HCT116 (cell line): Measurements from ENCODE around the gene ZDHHC9. TPM values are rescaled to one million over a fixed set of nuclear protein-coding genes. Genes with fewer than 3 reads are reported as not detected.

Source experiments
- ATAC-seq: fragments of 200-7000 bp; cut with Tn5 transposase; 2 replicates; pipeline ENCODE4 v1.9.1; 2020; ENCODE audit warnings: mild to moderate bottlenecking, moderate library complexity
- BruUV-seq: library from RNA; stranded (reverse); fragments of 400-500 nt; replicated peaks from 2 replicates; lab custom pipeline; 2021; lab: Mats Ljungman, UMichigan
- CTCF ChIA-PET: fragments of 300-600 bp; sonication (Branson Sonifier 250); formaldehyde crosslinking; loops from one replicate; lab custom pipeline; 2021; ENCODE audit warnings: antibody characterized with exemption; lab: Charles Lee
- POLR2A ChIA-PET: fragments of 300-600, 350-600 bp; sonication (Branson Sonifier 250); formaldehyde crosslinking; loops from one replicate; lab custom pipeline; 2021; ENCODE audit warnings: antibody characterized with exemption; lab: Charles Lee
- RAD21 ChIA-PET, 2 experiments: fragments of 300-600 bp; sonication (Branson Sonifier 250); formaldehyde crosslinking; loops; one replicate each; lab custom pipeline; 2023; ENCODE audit warnings: low total read pairs in 2 of 2; ENCODE audit not compliant: uncharacterized antibody in 2 of 2, unreplicated experiment in 2 of 2, low non-redundant PET in 1 of 2; lab: Charles Lee
- DNase-seq: peaks from one replicate; pipeline ENCODE4 v3.0.0-alpha.2; 2010; ENCODE audit warnings: low read depth, low spot score
- H2AFZ ChIP-seq: fragments of 200-600 bp; shearing (Covaris generic), sonication (generic); 2 replicates; pipeline ENCODE4 v1.6.1; 2017; ENCODE audit warnings: low read depth, mixed run types, mixed read lengths, antibody characterized with exemption, low read length; ENCODE audit not compliant: poor library complexity, severe bottlenecking
- H3K27ac ChIP-seq: 2 replicates; pipeline ENCODE4 v1.5.1; 2012; ENCODE audit warnings: low read depth, low read length
- H3K27me3 ChIP-seq: fragments of 200-600 bp; sonication (generic); 2 replicates; pipeline ENCODE4 v1.6.1; 2016; ENCODE audit warnings: mixed run types, low read length, mixed read lengths; ENCODE audit not compliant: insufficient read depth
- H3K36me3 ChIP-seq, 2 experiments: fragments of 200-500 bp in 1 of 2; fragments of 200-600 bp in 1 of 2; sonication (Bioruptor generic) in 1 of 2; sonication (generic) in 1 of 2; 2 replicates each; pipeline versions ENCODE4 v1.5.1 to v1.6.1; 2014 to 2016; ENCODE audit warnings: low read length in 2 of 2, inconsistent platforms in 1 of 2, mixed read lengths in 1 of 2, mixed run types in 1 of 2; ENCODE audit not compliant: insufficient read depth in 2 of 2, control insufficient read depth in 1 of 2
- H3K4me1 ChIP-seq, 2 experiments: fragments of 200-600 bp in 1 of 2; sonication (generic) in 1 of 2; 2 replicates each; pipeline versions ENCODE4 v1.5.1 to v1.6.1; 2012 to 2017; ENCODE audit warnings: low read length in 2 of 2, inconsistent platforms in 1 of 2, mild to moderate bottlenecking in 1 of 2, mixed read lengths in 1 of 2, mixed run types in 1 of 2, moderate library complexity in 1 of 2; ENCODE audit not compliant: insufficient read depth in 2 of 2, control insufficient read depth in 1 of 2
- H3K4me2 ChIP-seq: fragments of 200-600 bp; sonication (generic); 2 replicates; pipeline ENCODE4 v1.6.1; 2017; ENCODE audit warnings: mixed run types, low read length, mixed read lengths
- H3K4me3 ChIP-seq, 2 experiments: fragments of 200-600 bp in 1 of 2; sonication (generic) in 1 of 2; replicated peaks in 1 of 2; 2 replicates each; pipeline ENCODE4 v1.5.1; 2011 to 2016; ENCODE audit warnings: low read length in 2 of 2, control low read depth in 1 of 2, low read depth in 1 of 2, mild to moderate bottlenecking in 1 of 2, mixed read lengths in 1 of 2, mixed run types in 1 of 2
- H3K79me2 ChIP-seq: fragments of 200-600 bp; sonication (generic); 2 replicates; pipeline ENCODE4 v1.6.1; 2017; ENCODE audit warnings: mild to moderate bottlenecking, mixed run types, low read length, moderate library complexity, mixed read lengths; ENCODE audit not compliant: insufficient read depth
- H3K9ac ChIP-seq: fragments of 200-600 bp; sonication (generic); 2 replicates; pipeline ENCODE4 v1.6.1; 2016; ENCODE audit warnings: low read length, mixed read lengths
- H3K9me2 ChIP-seq: fragments of 200-600 bp; sonication (generic), shearing (Covaris generic); 2 replicates; pipeline ENCODE4 v1.6.1; 2017; ENCODE audit warnings: mixed run types, mild to moderate bottlenecking, moderate library complexity; ENCODE audit not compliant: insufficient read depth
- H3K9me3 ChIP-seq, 2 experiments: fragments of 200-500 bp in 1 of 2; fragments of 200-600 bp in 1 of 2; sonication (Bioruptor generic) in 1 of 2; sonication (generic) in 1 of 2; 2 replicates each; pipeline ENCODE4 v1.6.1; 2014 to 2017; ENCODE audit warnings: low read length in 2 of 2, mixed read lengths in 2 of 2, inconsistent platforms in 1 of 2, low read depth in 1 of 2, mild to moderate bottlenecking in 1 of 2, mixed run types in 1 of 2, moderate library complexity in 1 of 2; ENCODE audit not compliant: control insufficient read depth in 1 of 2, insufficient read depth in 1 of 2
- H4K20me1 ChIP-seq: fragments of 200-600 bp; sonication (generic), shearing (Covaris generic); 2 replicates; pipeline ENCODE4 v1.6.1; 2017; ENCODE audit warnings: mixed run types, mild to moderate bottlenecking, moderate library complexity; ENCODE audit not compliant: insufficient read depth
- CBX3 ChIP-seq: IDR thresholded peaks from 2 replicates; pipeline ENCODE4 v1.6.1; 2012; ENCODE audit warnings: low read depth
- ELF1 ChIP-seq: IDR thresholded peaks from 2 replicates; pipeline ENCODE4 v1.6.1; 2012; ENCODE audit warnings: low read depth, borderline replicate concordance
- EZH2phosphoT487 ChIP-seq: fragments of 200-600 bp; IDR thresholded peaks from 2 replicates; pipeline ENCODE4 v1.6.1; 2018; ENCODE audit warnings: antibody characterized with exemption, borderline replicate concordance
- FOSL1 ChIP-seq: IDR thresholded peaks from 2 replicates; pipeline ENCODE4 v1.6.1; 2012; ENCODE audit warnings: low read depth
- POLR2AphosphoS5 ChIP-seq: IDR thresholded peaks from 2 replicates; pipeline ENCODE4 v1.6.1; 2011; ENCODE audit warnings: mild to moderate bottlenecking, low read depth, low read length, moderate library complexity
- SIN3A ChIP-seq: IDR thresholded peaks from 2 replicates; pipeline ENCODE4 v1.6.1; 2012; ENCODE audit warnings: low read depth
- SRF ChIP-seq: IDR thresholded peaks from 2 replicates; pipeline ENCODE4 v1.6.1; 2012; ENCODE audit warnings: low read depth
- TCF7L2 ChIP-seq: IDR thresholded peaks from 2 replicates; pipeline ENCODE4 v1.7.0; 2011; ENCODE audit warnings: borderline replicate concordance, inconsistent platforms; ENCODE audit not compliant: insufficient read depth, insufficient read length; ENCODE audit errors: extremely low read depth
- YY1 ChIP-seq: IDR thresholded peaks from 2 replicates; pipeline ENCODE4 v1.6.1; 2011; ENCODE audit warnings: low read length, low read depth, moderate library complexity, mild to moderate bottlenecking; ENCODE audit not compliant: insufficient replicate concordance; ENCODE audit errors: extremely low read depth
- ZFX ChIP-seq: fragments of 450-650 bp; IDR thresholded peaks from 2 replicates; pipeline ENCODE4 v1.6.1; 2017
- ZNF274 ChIP-seq: fragments of 200-500 bp; sonication (Bioruptor generic); IDR thresholded peaks from 2 replicates; pipeline ENCODE4 v1.6.1; 2014; ENCODE audit warnings: mild to moderate bottlenecking, low read depth, low read length, inconsistent platforms
- intact Hi-C: fragments of 100-400 bp; cut with micrococcal nuclease; formaldehyde crosslinking; loops from 2 replicates; pipeline ENCODE4 v1.10.0; 2022
- total RNA-seq: library from RNA; stranded (reverse); gene quantifications from one replicate; pipeline ENCODE4 v1.2.1, GENCODE V29; 2021; ENCODE audit not compliant: unreplicated experiment
- TF ChIP-seq, protein P1 (sequence below): IDR thresholded peaks from 2 replicates; pipeline ENCODE4 v1.6.1; 2012; ENCODE audit warnings: low read depth
- TF ChIP-seq, protein P2 (sequence below): IDR thresholded peaks from 2 replicates; pipeline ENCODE4 v1.6.1; 2012

ZDHHC9 gene
- total RNA-seq, 1 experiment from 2014 or later, result 18.9 TPM

DNA sequence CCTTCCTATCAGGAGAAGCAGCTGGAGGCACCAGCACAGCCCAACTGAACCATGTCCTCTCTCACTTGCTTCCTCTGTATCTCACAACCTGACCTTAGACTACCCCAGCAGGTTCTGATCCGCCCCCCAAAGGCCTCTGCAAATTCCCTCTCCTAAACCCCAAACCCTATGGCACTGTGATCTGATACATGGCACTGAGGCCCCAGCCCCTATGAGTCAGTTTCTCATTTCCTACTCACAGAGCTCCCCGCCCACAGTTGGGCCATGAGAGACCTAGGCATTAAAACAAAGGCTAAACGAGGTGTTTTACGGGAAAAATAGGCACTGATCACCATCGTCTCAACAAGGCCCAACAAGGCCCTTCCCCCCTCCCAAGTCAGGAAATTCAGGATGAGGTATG lies 44.8 kb downstream of the ZDHHC9 start (continued):
- TF ChIP-seq, protein P1, sequence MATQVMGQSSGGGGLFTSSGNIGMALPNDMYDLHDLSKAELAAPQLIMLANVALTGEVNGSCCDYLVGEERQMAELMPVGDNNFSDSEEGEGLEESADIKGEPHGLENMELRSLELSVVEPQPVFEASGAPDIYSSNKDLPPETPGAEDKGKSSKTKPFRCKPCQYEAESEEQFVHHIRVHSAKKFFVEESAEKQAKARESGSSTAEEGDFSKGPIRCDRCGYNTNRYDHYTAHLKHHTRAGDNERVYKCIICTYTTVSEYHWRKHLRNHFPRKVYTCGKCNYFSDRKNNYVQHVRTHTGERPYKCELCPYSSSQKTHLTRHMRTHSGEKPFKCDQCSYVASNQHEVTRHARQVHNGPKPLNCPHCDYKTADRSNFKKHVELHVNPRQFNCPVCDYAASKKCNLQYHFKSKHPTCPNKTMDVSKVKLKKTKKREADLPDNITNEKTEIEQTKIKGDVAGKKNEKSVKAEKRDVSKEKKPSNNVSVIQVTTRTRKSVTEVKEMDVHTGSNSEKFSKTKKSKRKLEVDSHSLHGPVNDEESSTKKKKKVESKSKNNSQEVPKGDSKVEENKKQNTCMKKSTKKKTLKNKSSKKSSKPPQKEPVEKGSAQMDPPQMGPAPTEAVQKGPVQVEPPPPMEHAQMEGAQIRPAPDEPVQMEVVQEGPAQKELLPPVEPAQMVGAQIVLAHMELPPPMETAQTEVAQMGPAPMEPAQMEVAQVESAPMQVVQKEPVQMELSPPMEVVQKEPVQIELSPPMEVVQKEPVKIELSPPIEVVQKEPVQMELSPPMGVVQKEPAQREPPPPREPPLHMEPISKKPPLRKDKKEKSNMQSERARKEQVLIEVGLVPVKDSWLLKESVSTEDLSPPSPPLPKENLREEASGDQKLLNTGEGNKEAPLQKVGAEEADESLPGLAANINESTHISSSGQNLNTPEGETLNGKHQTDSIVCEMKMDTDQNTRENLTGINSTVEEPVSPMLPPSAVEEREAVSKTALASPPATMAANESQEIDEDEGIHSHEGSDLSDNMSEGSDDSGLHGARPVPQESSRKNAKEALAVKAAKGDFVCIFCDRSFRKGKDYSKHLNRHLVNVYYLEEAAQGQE, result no peak
- TF ChIP-seq YY1 (no peak), ZFX (no peak), ELF1 (no peak)

DNA sequence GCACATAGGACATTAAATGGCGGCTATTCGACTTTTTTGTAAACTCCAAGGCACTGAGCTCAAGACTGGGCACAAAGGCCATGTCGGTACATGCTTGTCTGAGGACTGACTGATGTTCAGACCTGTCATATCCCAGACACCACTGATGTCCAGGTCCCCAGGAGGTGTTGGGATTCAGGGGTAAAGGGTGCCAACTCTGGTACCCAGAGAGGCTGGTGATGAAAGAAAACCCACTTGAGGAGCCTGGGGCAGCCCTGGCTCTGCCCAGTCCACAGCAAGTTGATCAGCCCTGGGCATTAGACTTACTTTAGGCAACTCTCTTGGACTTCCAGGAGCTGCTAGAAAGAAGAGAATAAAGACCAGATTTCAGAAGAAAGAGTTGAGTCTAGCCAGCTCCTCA lies 45.2 kb downstream of the ZDHHC9 start:
- CTCF ChIA-PET, result no interaction called here
- H3K27ac ChIP-seq, result no peak overlapping the region
- no peak for TF ChIP-seq ZNF274
- no peak for TF ChIP-seq EZH2phosphoT487
- no peak for TF ChIP-seq SRF
- TF ChIP-seq, protein P2, sequence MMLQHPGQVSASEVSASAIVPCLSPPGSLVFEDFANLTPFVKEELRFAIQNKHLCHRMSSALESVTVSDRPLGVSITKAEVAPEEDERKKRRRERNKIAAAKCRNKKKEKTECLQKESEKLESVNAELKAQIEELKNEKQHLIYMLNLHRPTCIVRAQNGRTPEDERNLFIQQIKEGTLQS, result no peak
- TF ChIP-seq YY1, result no peak
- no peak for TF ChIP-seq FOSL1
- no peak for TF ChIP-seq POLR2AphosphoS5
- TF ChIP-seq SIN3A, result no peak
- no peak for TF ChIP-seq CBX3
- TF ChIP-seq TCF7L2, result no peak
- TF ChIP-seq, all 23 proteins: peak for 0
- no TSS peak for BruUV-seq
- intact Hi-C loops, result no loop called here
- Histone ChIP-seq H3K27me3 (no peaks in the 10 kb centered on the region), H3K4me1 (no peaks in the 10 kb centered on the region), H3K9me2 (no peaks in the 10 kb centered on the region), H3K4me3 (no peak overlapping the region), H4K20me1 (no peaks in the 10 kb centered on the region), H3K79me2 (no peaks in the 10 kb centered on the region), H2AFZ (no peak overlapping the region), H3K4me2 (no peak overlapping the region), H3K9me3 (no peaks in the 10 kb centered on the region), H3K36me3 (no peaks in the 10 kb centered on the region), H3K9ac (no peak overlapping the region)
- ATAC-seq, result no peak
- DNase-seq, result no peak
- ChIA-PET POLR2A (no interaction called here), RAD21 (no interaction called here)
